ENCODE results near the gene LRRFIP1.

Gene LRRFIP1

DNA sequence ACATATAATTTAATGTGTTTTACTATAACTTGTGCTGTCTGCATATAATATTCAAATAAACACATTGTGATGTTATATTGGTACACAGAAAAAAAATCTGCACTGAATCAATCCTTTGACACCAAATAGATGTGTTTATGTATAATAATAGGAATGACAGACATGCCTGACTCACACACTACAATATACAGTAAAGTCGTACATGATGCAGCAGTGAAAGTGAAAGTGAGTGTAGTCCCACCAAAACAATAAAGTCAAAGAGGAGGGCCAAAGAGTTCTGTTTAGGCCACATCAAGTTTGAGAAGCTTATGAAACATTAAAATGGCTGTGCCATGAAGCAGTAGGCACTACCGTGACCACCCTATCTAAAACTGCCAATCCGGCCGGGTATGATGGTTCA, 163.0 kb downstream of the LRRFIP1 start:
- Histone ChIP-seq H3K4me3 (ENCODE audit: low read length) (no peak overlapping the region), H3K79me2 (ENCODE audit: low read length) (no peaks in the 10 kb centered on the region), H3F3A (ENCODE audit: insufficient read depth, low read length) (no peaks in the 10 kb centered on the region), H3K36me3 (replicated peaks; ENCODE audit: insufficient read depth, low read length) (no peaks in the 10 kb centered on the region), H3K9me3 (replicated peaks; ENCODE audit: insufficient read depth, low read length) (no peaks in the 10 kb centered on the region), H2AFZ (ENCODE audit: low read length) (no peak overlapping the region), H3K4me2 (ENCODE audit: low read depth, low read length) (no peak overlapping the region), H3K9me2 (replicated peaks; ENCODE audit: insufficient read depth, low read length) (no peaks in the 10 kb centered on the region), H3K9ac (ENCODE audit: low read length) (no peak overlapping the region), H3K27ac (ENCODE audit: low read length) (no peak overlapping the region), H3K4me1 (ENCODE audit: low read length) (no peaks in the 10 kb centered on the region), H3K27me3 (replicated peaks; ENCODE audit: insufficient read depth, low read length) (no peaks in the 10 kb centered on the region), H4K20me1 (ENCODE audit: insufficient read depth, low read length) (no peaks in the 10 kb centered on the region)
- TF ChIP-seq EZH2 (optimal IDR thresholded peaks at IDR 0.05; ENCODE audit: low read depth, low read length) (no peak), EZH2phosphoT487 (IDR thresholded peaks at IDR 0.05; ENCODE audit: low read length) (no peak)
- TF ChIP-seq, protein P1, sequence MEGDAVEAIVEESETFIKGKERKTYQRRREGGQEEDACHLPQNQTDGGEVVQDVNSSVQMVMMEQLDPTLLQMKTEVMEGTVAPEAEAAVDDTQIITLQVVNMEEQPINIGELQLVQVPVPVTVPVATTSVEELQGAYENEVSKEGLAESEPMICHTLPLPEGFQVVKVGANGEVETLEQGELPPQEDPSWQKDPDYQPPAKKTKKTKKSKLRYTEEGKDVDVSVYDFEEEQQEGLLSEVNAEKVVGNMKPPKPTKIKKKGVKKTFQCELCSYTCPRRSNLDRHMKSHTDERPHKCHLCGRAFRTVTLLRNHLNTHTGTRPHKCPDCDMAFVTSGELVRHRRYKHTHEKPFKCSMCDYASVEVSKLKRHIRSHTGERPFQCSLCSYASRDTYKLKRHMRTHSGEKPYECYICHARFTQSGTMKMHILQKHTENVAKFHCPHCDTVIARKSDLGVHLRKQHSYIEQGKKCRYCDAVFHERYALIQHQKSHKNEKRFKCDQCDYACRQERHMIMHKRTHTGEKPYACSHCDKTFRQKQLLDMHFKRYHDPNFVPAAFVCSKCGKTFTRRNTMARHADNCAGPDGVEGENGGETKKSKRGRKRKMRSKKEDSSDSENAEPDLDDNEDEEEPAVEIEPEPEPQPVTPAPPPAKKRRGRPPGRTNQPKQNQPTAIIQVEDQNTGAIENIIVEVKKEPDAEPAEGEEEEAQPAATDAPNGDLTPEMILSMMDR (IDR thresholded peaks at IDR 0.05; ENCODE audit: low read length): no peak
- DNase-seq: no peak

DNA sequence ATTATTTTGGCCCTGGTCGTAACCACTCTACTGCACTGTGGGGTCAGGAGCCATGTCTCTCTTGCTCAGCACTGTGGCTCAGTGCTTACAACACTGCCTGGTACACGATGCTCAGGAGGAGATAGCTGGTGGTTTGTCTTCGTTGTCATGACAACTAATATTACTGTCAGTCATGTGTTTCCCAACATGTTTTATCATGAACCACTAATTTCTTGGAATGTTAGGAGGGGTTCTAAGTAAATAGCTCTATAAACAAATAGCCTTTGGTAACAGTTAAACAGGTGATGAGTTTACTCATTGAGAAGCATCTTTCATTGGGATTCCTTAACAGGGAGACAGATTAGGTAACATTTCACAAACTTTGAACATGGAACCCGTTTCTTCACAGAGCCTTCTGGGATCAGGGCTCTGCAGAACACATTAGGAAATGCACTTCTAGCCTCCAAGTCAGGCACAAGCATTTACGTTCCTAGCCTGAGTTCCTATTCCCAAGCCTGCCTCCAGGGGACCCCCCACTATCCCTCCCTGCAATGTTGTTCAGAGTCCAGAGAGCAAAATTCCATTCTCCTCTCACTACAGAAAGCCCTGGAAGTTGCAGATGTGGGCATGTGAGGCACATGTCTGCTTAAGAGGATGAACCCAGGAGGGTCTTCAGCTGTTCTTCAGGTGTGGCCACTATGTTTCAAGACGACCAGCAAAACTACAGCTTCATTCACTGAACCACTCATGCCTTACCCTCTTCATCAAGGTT, 164.8 kb downstream of the LRRFIP1 start:
- no peak for DNase-seq
- TF ChIP-seq, protein P1 (IDR thresholded peaks at IDR 0.05; ENCODE audit: low read length): no peak
- no peak for TF ChIP-seq EZH2 (optimal IDR thresholded peaks at IDR 0.05; ENCODE audit: low read depth, low read length)
- no peak for TF ChIP-seq EZH2phosphoT487 (IDR thresholded peaks at IDR 0.05; ENCODE audit: low read length)

GRCh38 chr2:237797253-237797652, 169.9 kb downstream of the LRRFIP1 start:
- Histone ChIP-seq H3K4me3 (ENCODE audit: low read length) (no peak overlapping the region), H3K9me3 (replicated peaks; ENCODE audit: insufficient read depth, low read length) (no peaks in the 10 kb centered on the region), H3K36me3 (replicated peaks; ENCODE audit: insufficient read depth, low read length) (no peaks in the 10 kb centered on the region), H3K27ac (ENCODE audit: low read length) (no peak overlapping the region), H3K4me1 (ENCODE audit: low read length) (no peaks in the 10 kb centered on the region), H3F3A (ENCODE audit: insufficient read depth, low read length) (no peaks in the 10 kb centered on the region), H4K20me1 (ENCODE audit: insufficient read depth, low read length) (no peaks in the 10 kb centered on the region), H3K79me2 (ENCODE audit: low read length) (no peaks in the 10 kb centered on the region), H2AFZ (ENCODE audit: low read length) (no peak overlapping the region), H3K4me2 (ENCODE audit: low read depth, low read length) (no peak overlapping the region), H3K9ac (ENCODE audit: low read length) (no peak overlapping the region), H3K9me2 (replicated peaks; ENCODE audit: insufficient read depth, low read length) (no peaks in the 10 kb centered on the region), H3K27me3 (replicated peaks; ENCODE audit: insufficient read depth, low read length) (no peaks in the 10 kb centered on the region)
- TF ChIP-seq EZH2phosphoT487 (IDR thresholded peaks at IDR 0.05; ENCODE audit: low read length): no peak
- TF ChIP-seq EZH2 (optimal IDR thresholded peaks at IDR 0.05; ENCODE audit: low read depth, low read length): no peak
- TF ChIP-seq, protein P1 (IDR thresholded peaks at IDR 0.05; ENCODE audit: low read length): no peak
- no peak for DNase-seq

More for the DNA sequence above, 164.8 kb downstream of the LRRFIP1 start:
- H3K4me3 ChIP-seq (ENCODE audit: low read length): no peak overlapping the region
- H2AFZ ChIP-seq (ENCODE audit: low read length): no peak overlapping the region
- H3F3A ChIP-seq (ENCODE audit: insufficient read depth, low read length): no peaks in the 10 kb centered on the region
- H3K36me3 ChIP-seq (replicated peaks; ENCODE audit: insufficient read depth, low read length): no peaks in the 10 kb centered on the region
- no peak overlapping the region for H3K27ac ChIP-seq (ENCODE audit: low read length)
- H3K4me1 ChIP-seq (ENCODE audit: low read length): no peaks in the 10 kb centered on the region
- H3K27me3 ChIP-seq (replicated peaks; ENCODE audit: insufficient read depth, low read length): no peaks in the 10 kb centered on the region
- no peaks in the 10 kb centered on the region for H3K9me3 ChIP-seq (replicated peaks; ENCODE audit: insufficient read depth, low read length)
- H4K20me1 ChIP-seq (ENCODE audit: insufficient read depth, low read length): no peaks in the 10 kb centered on the region
- H3K79me2 ChIP-seq (ENCODE audit: low read length): no peaks in the 10 kb centered on the region
- H3K4me2 ChIP-seq (ENCODE audit: low read depth, low read length): no peak overlapping the region
- H3K9ac ChIP-seq (ENCODE audit: low read length): no peak overlapping the region
- H3K9me2 ChIP-seq (replicated peaks; ENCODE audit: insufficient read depth, low read length): no peaks in the 10 kb centered on the region

Measured in MM.1S (cell line).